Right cardiac atrium (tissue), 5 donors: ENCODE data around the gene KLHL26. TPM values are rescaled to one million over a fixed set of nuclear protein-coding genes. Genes with fewer than 3 reads are reported as not detected.

Source experiments
- ATAC-seq, 2 donors: fragments of 200-7000 bp; cut with Tn5 transposase; one replicate each; pipeline versions ENCODE4 v1.8.0 to v1.9.1; 2020; ENCODE audit warnings: moderate library complexity in 2 of 2, mild to moderate bottlenecking in 1 of 2
- DNase-seq, 3 donors: peaks; one replicate each; pipeline ENCODE4 v3.0.0-alpha.2; 2020
- H3K27ac ChIP-seq: one replicate; pipeline ENCODE4 v1.5.1; 2013; ENCODE audit warnings: mild to moderate bottlenecking, low read length, control low read depth, moderate library complexity
- H3K27me3 ChIP-seq: one replicate; pipeline ENCODE4 v1.6.1; 2013; ENCODE audit not compliant: control insufficient read depth, insufficient read depth
- H3K4me1 ChIP-seq: one replicate; pipeline ENCODE4 v1.6.1; 2013; ENCODE audit warnings: low read length; ENCODE audit not compliant: control insufficient read depth, insufficient read depth
- H3K4me3 ChIP-seq: one replicate; pipeline ENCODE4 v1.5.1; 2013; ENCODE audit warnings: low read length, control low read depth
- H3K9me3 ChIP-seq: one replicate; pipeline ENCODE4 v1.6.1; 2013; ENCODE audit warnings: low read length; ENCODE audit not compliant: control insufficient read depth
- WGBS: extraction: QIAGEN DNeasy Blood & Tissue Kit; methylation state at CpG from one replicate; pipeline ENCODE4 v1.1.7; 2013; 5-methylcytosine and 5-hydroxymethylcytosine counted together
- intact Hi-C, 4 donors: fragments of 100-400 bp; cut with DNase I; formaldehyde crosslinking; loops; one replicate each; pipeline versions ENCODE4 v1.11.0 to v1.14.0; 2022 to 2023
- polyA plus RNA-seq: library from polyadenylated mRNA; stranded (reverse); fragments of 200-250 nt; gene quantifications from one replicate; pipeline ENCODE4 v1.2.3, GENCODE V29; 2013
- total RNA-seq, 4 donors: library from RNA; stranded (reverse); fragmentation: NEBNext Ultra II Directional; extraction: Animal tissue kit (Norgen Biotek cat#: 25700); gene quantifications; one replicate each; pipeline ENCODE4 v1.2.1, GENCODE V29; 2021
- donor health status: healthy with polysubstance abuse.
- donor health status: DM: no; HTN: yes; CAD: no.
- donor health status: DM: no; HTN: no; CAD: no.
- donor health status: DM: no; HTN: yes; CAD: no; lungs with severe emphysema.
- donor health status: DM: yes; HTN: yes; CAD: no.

KLHL26 gene
- total and polyA plus RNA-seq, 5 donors: 5.1 to 14.4 (median 9.0) TPM

DNA sequence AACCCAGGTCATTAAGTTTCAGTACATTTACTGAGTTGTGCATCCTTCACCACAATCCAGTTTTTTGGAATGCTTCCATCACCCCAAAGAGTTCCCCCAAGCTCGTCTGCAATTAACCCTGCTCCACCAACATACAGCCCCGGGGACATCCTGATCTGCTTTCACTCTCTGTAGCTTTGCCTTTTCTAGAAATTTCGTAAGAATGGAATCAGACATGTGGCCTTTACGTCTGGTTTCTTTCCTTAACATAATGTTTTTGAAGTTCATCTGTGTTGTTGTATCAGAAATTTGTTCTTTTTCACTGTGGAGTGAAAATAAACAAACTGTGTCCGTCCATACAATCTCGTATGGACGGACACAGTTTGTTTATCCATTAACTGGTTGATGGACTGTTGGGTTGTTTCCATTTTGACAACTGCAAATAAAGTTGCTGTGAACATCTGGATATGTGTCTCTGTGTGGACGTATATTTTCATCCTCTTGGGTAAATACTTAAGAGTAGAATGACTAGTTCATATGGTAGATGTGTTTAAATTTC, 2.9 kb downstream of the KLHL26 start:
- WGBS: 67% methylated on average over 8 of the region's 8 CpGs
- no peaks in the 10 kb centered on the region for H3K4me1 ChIP-seq
- no peaks in the 10 kb centered on the region for H3K27me3 ChIP-seq
- no peak overlapping the region for H3K4me3 ChIP-seq
- intact Hi-C loops: no loop called here
- H3K27ac ChIP-seq: no peak overlapping the region
- ATAC-seq (no peak), DNase-seq (no peak)
- no peaks in the 10 kb centered on the region for H3K9me3 ChIP-seq

DNA sequence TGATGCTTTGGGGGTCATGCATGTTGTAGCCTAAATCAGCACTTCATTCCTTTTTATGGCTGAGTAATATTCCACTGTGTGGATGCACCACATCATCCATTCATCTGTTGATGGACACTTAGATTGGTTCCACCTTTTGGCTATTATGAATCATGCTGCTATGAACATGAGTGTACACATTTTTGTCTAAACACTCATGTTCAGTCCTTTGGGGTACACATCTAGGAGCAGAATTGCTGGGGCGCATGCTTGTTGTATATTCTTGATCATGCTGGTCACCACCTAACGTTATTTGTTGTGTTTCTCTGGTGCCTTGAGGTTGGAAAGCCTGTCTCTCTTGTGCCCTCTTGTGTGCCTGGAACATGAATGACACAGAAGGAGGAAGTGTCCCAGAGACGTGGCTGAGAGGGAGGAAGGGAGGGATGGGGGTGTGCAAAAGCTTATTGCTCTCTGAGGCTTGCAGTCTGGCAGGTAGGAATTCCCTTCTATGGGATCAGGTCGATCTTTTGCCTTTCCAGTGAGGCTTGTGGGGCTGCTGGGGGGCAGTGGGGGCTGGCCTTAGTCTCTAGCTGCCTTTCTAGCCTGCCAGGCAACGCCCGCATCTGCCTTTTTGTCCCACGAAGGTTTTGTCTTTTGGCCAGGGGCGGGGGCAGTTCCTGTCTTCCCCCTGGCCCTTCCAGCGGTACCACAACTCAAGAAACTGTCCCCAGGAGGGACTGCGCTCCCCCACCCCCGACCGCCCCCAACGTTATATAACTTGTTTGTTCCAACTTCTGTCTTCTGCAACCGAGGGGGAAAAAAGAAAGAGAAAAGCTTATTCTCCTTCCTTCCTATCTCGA, 7.6 kb downstream of the KLHL26 start:
- ATAC-seq (peak in 1 of 2 donors; percentile 28), DNase-seq (peak in 2 of 3 donors; percentile 60 to 69)
- Histone ChIP-seq H3K27me3 (no peaks in the 10 kb centered on the region), H3K4me3 (no peak overlapping the region), H3K9me3 (no peaks in the 10 kb centered on the region), H3K27ac (no peak overlapping the region), H3K4me1 (peaks cover 11% of the 10 kb centered on the region)
- 46% methylated on average over 15 of the region's 15 CpGs for WGBS
- intact Hi-C loops: no loop called here

DNA sequence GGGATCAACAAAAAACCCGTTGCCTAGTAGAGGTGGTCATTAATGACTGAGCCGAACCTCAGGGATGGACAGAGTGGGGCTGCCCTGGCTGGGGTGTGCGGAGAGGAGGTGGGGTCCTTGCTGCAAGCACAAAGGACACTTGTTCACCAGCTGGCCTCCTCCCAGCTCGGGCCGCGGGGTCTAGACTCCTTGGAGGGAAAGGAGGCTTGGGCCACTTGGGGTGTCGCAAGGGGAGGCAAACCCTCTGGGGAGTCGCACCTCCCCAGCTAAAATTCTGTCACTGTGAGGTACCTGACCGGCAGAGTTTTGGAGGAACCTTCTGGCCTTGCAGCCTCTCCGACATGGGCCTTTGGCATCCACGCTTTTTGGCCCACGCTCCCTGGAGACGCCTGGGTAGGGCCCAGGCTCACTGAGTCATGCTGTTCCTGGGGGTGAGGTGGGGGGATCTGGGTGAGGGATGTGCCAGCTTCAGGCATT, 8.2 kb downstream of the KLHL26 start:
- WGBS: 71% methylated on average over 13 of the region's 13 CpGs
- H3K4me3 ChIP-seq: no peak overlapping the region
- no peaks in the 10 kb centered on the region for H3K9me3 ChIP-seq
- no peak overlapping the region for H3K27ac ChIP-seq
- ATAC-seq (peak; percentile 17 to 19), DNase-seq (peak; percentile 66 to 79 (median 75))
- peaks cover 15% of the 10 kb centered on the region for H3K4me1 ChIP-seq
- no peaks in the 10 kb centered on the region for H3K27me3 ChIP-seq
- intact Hi-C loops: no loop called here

DNA sequence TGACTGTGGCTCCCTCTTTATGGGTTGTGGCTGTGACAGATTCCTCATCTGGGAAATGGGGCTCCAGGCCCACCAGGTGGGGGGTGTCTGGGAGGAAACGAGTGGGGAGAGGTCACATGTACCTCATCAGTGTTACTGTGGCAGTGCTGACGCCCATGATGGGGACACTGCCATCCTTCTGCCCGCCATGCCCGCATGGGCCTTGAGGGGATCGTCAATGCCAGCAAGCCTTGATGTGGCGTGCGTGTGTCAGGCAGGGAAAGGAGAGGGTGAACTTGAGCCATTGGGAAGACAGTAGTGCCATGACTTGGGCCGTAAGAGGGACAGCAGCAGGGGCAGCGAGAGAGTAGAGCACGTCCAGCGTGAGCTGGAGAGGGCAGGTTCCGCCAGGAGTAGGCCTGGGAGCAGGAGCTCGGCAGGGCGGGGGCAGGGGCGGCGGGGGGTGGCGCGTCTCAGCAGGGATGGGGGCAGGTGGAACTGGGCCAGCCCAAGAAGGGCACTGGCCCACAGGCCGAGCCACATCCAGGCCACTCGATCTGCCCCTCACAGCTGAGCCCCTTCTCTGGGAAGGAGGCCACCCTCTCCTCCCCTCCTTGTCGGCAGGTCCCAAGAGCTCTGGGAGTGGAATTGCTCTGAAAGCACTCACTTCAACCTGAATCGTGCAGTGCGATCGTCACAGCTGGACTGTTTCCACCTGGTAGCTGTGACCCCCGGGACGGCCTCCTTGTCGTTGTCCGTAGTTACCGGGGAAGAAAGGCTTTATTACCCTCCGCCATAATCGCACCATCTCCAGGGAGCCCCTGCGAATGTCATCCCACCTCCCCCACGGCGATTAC, 9.9 kb downstream of the KLHL26 start:
- Histone ChIP-seq H3K4me1 (peaks cover 21% of the 10 kb centered on the region), H3K4me3 (no peak overlapping the region), H3K27me3 (no peaks in the 10 kb centered on the region), H3K27ac (no peak overlapping the region), H3K9me3 (no peaks in the 10 kb centered on the region)
- 89% methylated on average over 34 of the region's 34 CpGs for WGBS
- DNase-seq (no peak), ATAC-seq (no peak)
- intact Hi-C loops: no loop called here

DNA sequence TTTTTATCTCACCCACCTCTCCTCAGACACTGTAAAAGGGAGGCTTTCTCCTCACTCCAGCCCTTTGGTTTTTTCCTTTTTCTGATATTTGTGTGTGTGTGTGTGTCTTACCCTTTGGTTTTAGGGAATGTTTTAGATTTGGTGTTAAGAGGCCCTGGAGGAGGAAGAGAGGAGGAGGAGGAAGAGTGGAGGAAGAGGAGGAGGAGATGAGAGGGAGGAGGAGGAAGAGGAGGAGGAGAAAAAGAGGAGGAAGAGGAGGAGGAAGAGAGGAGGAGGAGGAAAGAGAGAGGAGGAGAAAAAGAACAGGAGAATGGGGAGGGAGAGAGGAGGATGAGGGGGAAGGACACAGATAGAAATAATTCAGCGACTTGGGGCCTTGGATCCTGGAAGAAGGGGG, 10.5 kb downstream of the KLHL26 start:
- Histone ChIP-seq H3K27me3 (no peaks in the 10 kb centered on the region), H3K27ac (no peak overlapping the region), H3K4me3 (no peak overlapping the region), H3K9me3 (no peaks in the 10 kb centered on the region), H3K4me1 (peaks cover 21% of the 10 kb centered on the region)
- no peak for DNase-seq
- whole genome bisulfite sequencing: 68% methylated on average over 1 of the region's 1 CpG
- ATAC-seq: no peak
- intact Hi-C loops: no loop called here

DNA sequence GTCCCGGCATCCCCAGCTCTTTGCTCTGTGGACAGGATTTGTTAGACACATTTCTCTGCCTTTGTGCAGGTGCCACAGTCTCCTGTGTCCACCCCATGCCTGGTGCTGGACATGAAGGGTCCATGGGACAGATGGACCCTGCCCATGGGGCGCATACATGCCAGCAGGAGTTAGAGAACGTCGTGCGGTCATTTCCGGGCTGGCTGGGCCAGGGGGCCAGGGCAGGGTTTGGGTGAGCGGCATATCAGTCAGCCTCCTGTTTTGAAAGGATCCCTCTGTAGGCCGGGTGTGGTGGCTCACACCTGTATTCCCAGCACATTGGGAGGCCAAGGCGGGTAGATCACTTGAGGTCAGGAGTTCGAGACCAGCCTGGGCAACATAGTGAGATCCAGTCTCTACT, 11.0 kb downstream of the KLHL26 start:
- ATAC-seq (no peak), DNase-seq (peak in 1 of 3 donors; percentile 62)
- peaks cover 21% of the 10 kb centered on the region for H3K4me1 ChIP-seq
- H3K4me3 ChIP-seq: no peak overlapping the region
- intact Hi-C loops: no loop called here
- no peaks in the 10 kb centered on the region for H3K9me3 ChIP-seq
- no peaks in the 10 kb centered on the region for H3K27me3 ChIP-seq
- no peak overlapping the region for H3K27ac ChIP-seq
- 93% methylated on average over 10 of the region's 10 CpGs for WGBS

DNA sequence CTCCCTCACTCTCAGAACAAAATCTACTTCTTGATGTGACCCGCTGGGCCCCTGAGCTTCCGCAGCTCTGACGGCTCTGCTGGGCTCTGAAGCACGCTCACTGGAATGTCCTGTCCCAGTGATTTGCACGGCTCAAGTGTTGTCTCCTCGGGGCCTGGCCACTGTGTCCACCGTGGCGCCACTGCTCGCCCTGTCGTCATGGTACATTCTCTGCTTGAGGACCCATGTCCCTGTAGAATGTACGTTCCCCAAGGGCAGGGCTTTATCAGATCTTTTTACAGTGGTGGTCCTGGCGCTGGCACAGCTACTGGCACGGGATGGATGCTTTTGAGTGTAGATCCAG, 12.1 kb downstream of the KLHL26 start:
- ATAC-seq (peak; percentile 20 to 33), DNase-seq (peak; percentile 61 to 82 (median 80))

DNA sequence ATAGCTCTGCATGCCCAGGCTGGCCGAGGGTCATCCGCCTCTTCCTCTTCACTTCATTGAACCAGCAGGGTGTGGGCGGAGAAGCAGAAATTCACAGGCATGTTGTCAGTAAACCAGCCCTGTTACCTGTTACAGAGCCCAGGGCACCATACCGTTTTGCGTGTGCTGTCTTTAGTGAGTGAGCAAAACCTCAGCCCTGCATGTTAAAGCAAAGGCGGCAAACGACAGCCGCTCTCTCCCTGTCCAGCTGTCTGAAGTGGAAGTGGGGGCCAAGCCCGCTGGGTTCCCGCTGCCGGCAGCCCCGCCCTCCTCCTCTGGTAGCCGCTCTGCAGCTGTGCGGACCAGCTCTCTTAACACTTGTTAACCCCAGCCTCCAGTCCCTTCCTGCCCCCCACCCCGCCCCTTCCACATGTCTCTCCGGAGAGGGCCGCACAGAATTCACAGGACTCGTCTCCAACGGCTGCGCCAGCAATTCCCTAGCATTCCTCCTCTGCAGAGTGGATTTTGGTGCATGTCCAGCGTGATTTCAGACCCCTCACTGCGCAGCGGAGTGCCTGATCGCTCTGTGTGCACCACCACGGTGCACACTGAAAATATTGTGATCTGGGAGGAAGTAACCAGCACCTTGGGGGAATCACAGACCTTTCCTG, 12.7 kb downstream of the KLHL26 start:
- WGBS: 10% methylated on average over 25 of the region's 25 CpGs
- DNase-seq (peak; percentile 81 to 92 (median 91)), ATAC-seq (peak; percentile 58 to 65)
- intact Hi-C loops: no loop called here
- H3K4me3 ChIP-seq: peak overlapping the region; percentile 2
- peaks cover 21% of the 10 kb centered on the region for H3K4me1 ChIP-seq
- no peaks in the 10 kb centered on the region for H3K9me3 ChIP-seq
- no peaks in the 10 kb centered on the region for H3K27me3 ChIP-seq
- H3K27ac ChIP-seq: peak overlapping the region; percentile 84

More for the DNA sequence above, 12.1 kb downstream of the KLHL26 start:
- H3K4me3 ChIP-seq: no peak overlapping the region
- intact Hi-C loops: no loop called here
- H3K27ac ChIP-seq: peak overlapping the region; percentile 84
- H3K4me1 ChIP-seq: peaks cover 21% of the 10 kb centered on the region
- no peaks in the 10 kb centered on the region for H3K9me3 ChIP-seq
- no peaks in the 10 kb centered on the region for H3K27me3 ChIP-seq
- WGBS: 37% methylated on average over 13 of the region's 13 CpGs

DNA sequence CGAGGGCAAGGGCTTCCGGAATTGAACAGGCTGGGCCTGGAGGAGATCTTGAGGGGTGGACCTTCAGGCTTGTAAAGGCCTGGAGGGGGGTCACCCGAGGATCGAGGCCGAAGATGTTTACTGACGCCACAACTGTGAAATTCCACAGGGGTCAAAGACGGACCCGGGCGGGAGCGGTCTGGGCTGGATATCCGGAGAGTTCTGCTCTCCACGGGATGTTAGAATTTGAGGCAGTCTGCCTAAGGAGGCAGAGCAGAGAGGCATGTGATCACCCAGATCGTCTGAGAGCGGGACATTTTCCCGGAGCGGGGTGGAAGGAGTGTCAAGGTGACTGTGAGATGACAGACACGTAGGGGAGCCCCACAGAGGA, 13.2 kb downstream of the KLHL26 start:
- H3K27ac ChIP-seq: peak overlapping the region; percentile 84
- ATAC-seq (peak; percentile 67 to 75), DNase-seq (peak; percentile 73 to 87 (median 87))
- H3K4me3 ChIP-seq: no peak overlapping the region
- no peaks in the 10 kb centered on the region for H3K9me3 ChIP-seq
- 9% methylated on average over 17 of the region's 17 CpGs for WGBS
- H3K27me3 ChIP-seq: no peaks in the 10 kb centered on the region
- intact Hi-C loops: no loop called here
- H3K4me1 ChIP-seq: peaks cover 21% of the 10 kb centered on the region

DNA sequence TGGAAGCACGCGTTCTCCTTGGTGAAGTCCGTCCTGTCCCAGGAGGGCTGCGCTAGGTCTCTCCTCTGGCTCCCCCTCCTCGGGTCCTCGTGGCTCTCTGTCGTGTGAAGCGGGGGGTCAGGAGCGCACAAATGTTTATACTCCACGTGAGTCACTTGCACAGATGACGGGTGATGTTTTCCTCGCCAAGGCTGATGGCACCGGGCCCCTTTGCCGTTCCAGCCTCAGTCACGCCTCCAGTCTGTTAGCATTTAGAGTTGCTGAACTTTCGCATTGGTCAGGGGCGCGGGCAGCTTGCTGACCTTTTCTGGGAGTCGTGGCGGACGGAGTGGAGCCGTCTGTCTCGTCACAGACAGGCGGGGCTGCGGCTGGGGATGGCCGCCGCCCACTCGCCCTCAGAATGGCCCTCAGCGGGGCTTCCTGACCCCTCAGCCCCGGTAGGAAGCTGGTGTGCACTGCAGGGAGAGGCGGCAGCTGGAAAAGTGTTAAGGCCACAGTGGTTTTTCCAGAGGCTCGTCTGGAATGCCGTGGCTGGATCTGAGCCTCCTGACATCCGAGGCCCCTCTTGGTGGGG, 13.7 kb downstream of the KLHL26 start:
- no peaks in the 10 kb centered on the region for H3K27me3 ChIP-seq
- intact Hi-C loops: no loop called here
- H3K4me3 ChIP-seq: no peak overlapping the region
- DNase-seq: peak; percentile 93 to 94 (median 94)
- no peaks in the 10 kb centered on the region for H3K9me3 ChIP-seq
- peaks cover 21% of the 10 kb centered on the region for H3K4me1 ChIP-seq
- WGBS: 21% methylated on average over 34 of the region's 34 CpGs
- peak; percentile 69 to 86 for ATAC-seq
- H3K27ac ChIP-seq: peak overlapping the region; percentile 84
